ENCODE results near the gene RASA4B.
"Not testable (repeated sequence)": the region's sequence is repeated elsewhere in the genome, so short reads cannot be mapped to it uniquely, and the experiment has no call there.

DNA sequence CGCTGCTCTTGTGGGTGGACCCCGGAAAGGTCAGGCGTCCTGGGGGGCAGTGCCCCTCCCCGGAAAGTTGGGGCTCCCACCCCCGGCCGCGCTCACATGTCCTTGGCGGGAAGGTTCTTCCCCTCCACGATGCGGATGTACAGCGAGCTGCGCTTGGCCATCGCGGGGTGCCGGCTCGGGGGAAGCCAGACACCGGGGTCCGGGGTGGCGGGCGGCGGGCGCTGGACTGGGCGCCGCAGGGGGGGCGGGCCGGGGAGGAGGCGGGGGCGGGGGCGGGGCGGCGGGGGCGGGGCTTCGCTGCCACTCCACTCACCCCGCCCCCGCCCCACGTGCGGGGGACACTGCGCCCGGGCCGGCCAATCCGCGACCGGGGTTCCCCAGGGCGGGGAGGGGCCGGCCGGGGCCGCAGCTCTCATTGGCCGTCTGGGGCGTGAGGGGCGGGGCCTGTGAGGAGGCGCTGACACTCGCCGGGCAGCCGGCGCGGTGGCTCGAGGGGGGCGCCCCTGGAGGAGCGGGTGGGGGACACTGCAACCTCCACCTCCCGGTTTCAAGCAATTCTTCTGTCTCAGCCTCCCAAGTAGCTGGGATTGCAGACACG is at the start of gene RASA4B:
- TF ChIP-seq CTCF, EP300, POLR2A, POLR2AphosphoS5 (IDR thresholded peaks at IDR 0.05): not testable (repeated sequence)

Data from stomach (tissue), 4 donors.